GM18511 (cell line): Measurements from ENCODE around the gene AMPD1.

Experiments used
- ATAC-seq: cut with Tn5 transposase; IDR thresholded peaks from one replicate; pipeline ENCODE4 v1.9.1; 2021; ENCODE audit warnings: mild to moderate bottlenecking, moderate library complexity; ENCODE audit not compliant: unreplicated experiment

The AMPD1 gene

GRCh38 chr1:114648503-114648902, 46.8 kb downstream of the AMPD1 start:
- ATAC-seq: no peak

- no peak for ATAC-seq
These were observed 54.0 kb downstream of the AMPD1 start for GRCh38 chr1:114641377-114641776.

- no peak for ATAC-seq
These were observed 56.4 kb downstream of the AMPD1 start for GRCh38 chr1:114638910-114639309.

GRCh38 chr1:114632427-114632826, 62.9 kb downstream of the AMPD1 start:
- no peak for ATAC-seq

GRCh38 chr1:114627107-114627506, 68.2 kb downstream of the AMPD1 start:
- no peak for ATAC-seq

- no peak for ATAC-seq
These were observed 72.0 kb downstream of the AMPD1 start for GRCh38 chr1:114623364-114623763.
